Measurements from ENCODE around the gene CCNO.
A peak's percentile ranks its signal among the peaks of the same experiment; 100 is the strongest.

CCNO gene

GRCh38 chr5:55232985-55233928, at the start of gene CCNO:
CCNO (minus strand) TSS chr5:55233608; CDS start chr5:55233523, 85 bp downstream.
- Mint-ChIP-seq H3K9me3 (no peaks in the 10 kb centered on the region), H3K27me3 (peaks cover 88% of the 10 kb centered on the region), H3K27ac (peak within 1 kb of the TSS; percentile 37), H3K36me3 (ENCODE audit: low read depth) (no peaks in the 10 kb centered on the region), H3K4me3 (peak within 1 kb of the TSS; percentile 77), H3K4me1 (ENCODE audit: low read depth) (peaks cover 34% of the 10 kb centered on the region)
- DNase-seq = peak; percentile 74

- Mint-ChIP-seq H3K9me3 (no peaks in the 10 kb centered on the region), H3K27me3 (no peaks in the 10 kb centered on the region), H3K36me3 (ENCODE audit: low read depth) (peaks cover 84% of the 10 kb centered on the region), H3K4me1 (ENCODE audit: low read depth) (no peaks in the 10 kb centered on the region), H3K4me3 (no peak overlapping the region), H3K27ac (no peak overlapping the region)
- DNase-seq = no peak
Measured at GRCh38 chr5:55278778-55279177, 45.4 kb upstream of the CCNO start.

GRCh38 chr5:55276771-55277170, 43.4 kb upstream of the CCNO start:
- no peak for DNase-seq
- no peaks in the 10 kb centered on the region for H3K9me3 Mint-ChIP-seq
- H3K4me1 Mint-ChIP-seq (ENCODE audit: low read depth) = no peaks in the 10 kb centered on the region
- H3K27ac Mint-ChIP-seq = no peak overlapping the region
- H3K4me3 Mint-ChIP-seq = no peak overlapping the region
- H3K27me3 Mint-ChIP-seq = no peaks in the 10 kb centered on the region
- peaks cover 92% of the 10 kb centered on the region for H3K36me3 Mint-ChIP-seq (ENCODE audit: low read depth)

- Mint-ChIP-seq H3K27ac (no peak overlapping the region), H3K36me3 (ENCODE audit: low read depth) (peaks cover 74% of the 10 kb centered on the region), H3K9me3 (no peaks in the 10 kb centered on the region), H3K27me3 (no peaks in the 10 kb centered on the region), H3K4me3 (no peak overlapping the region), H3K4me1 (ENCODE audit: low read depth) (peaks cover 3% of the 10 kb centered on the region)
- no peak for DNase-seq
Measured at GRCh38 chr5:55258339-55258738, 24.9 kb upstream of the CCNO start.

GRCh38 chr5:55254802-55255201, 21.4 kb upstream of the CCNO start:
- H3K9me3 Mint-ChIP-seq = no peaks in the 10 kb centered on the region
- H3K27me3 Mint-ChIP-seq = no peaks in the 10 kb centered on the region
- H3K27ac Mint-ChIP-seq = no peak overlapping the region
- no peak for DNase-seq
- peaks cover 46% of the 10 kb centered on the region for H3K36me3 Mint-ChIP-seq (ENCODE audit: low read depth)
- H3K4me1 Mint-ChIP-seq (ENCODE audit: low read depth) = peaks cover 3% of the 10 kb centered on the region
- H3K4me3 Mint-ChIP-seq = no peak overlapping the region

GRCh38 chr5:55250064-55250463, 16.7 kb upstream of the CCNO start:
- H3K27me3 Mint-ChIP-seq = peaks cover 4% of the 10 kb centered on the region

GRCh38 chr5:55241746-55242145, 8.3 kb upstream of the CCNO start:
- H3K36me3 Mint-ChIP-seq (ENCODE audit: low read depth) = no peaks in the 10 kb centered on the region
- H3K4me3 Mint-ChIP-seq = no peak overlapping the region
- H3K27ac Mint-ChIP-seq = no peak overlapping the region
- DNase-seq = no peak
- H3K4me1 Mint-ChIP-seq (ENCODE audit: low read depth) = no peaks in the 10 kb centered on the region
- H3K27me3 Mint-ChIP-seq = peaks cover 32% of the 10 kb centered on the region
- no peaks in the 10 kb centered on the region for H3K9me3 Mint-ChIP-seq

More at GRCh38 chr5:55250064-55250463, 16.7 kb upstream of the CCNO start:
- Mint-ChIP-seq H3K4me1 (ENCODE audit: low read depth) (peaks cover under 1% of the 10 kb centered on the region), H3K36me3 (ENCODE audit: low read depth) (peaks cover 3% of the 10 kb centered on the region), H3K4me3 (no peak overlapping the region), H3K27ac (no peak overlapping the region), H3K9me3 (peaks cover 8% of the 10 kb centered on the region)
- no peak for DNase-seq

- no peak overlapping the region for H3K27ac Mint-ChIP-seq
- no peaks in the 10 kb centered on the region for H3K9me3 Mint-ChIP-seq
- peaks cover 62% of the 10 kb centered on the region for H3K27me3 Mint-ChIP-seq
- H3K4me1 Mint-ChIP-seq (ENCODE audit: low read depth) = peaks cover 15% of the 10 kb centered on the region
- no peak for DNase-seq
- no peaks in the 10 kb centered on the region for H3K36me3 Mint-ChIP-seq (ENCODE audit: low read depth)
- H3K4me3 Mint-ChIP-seq = no peak overlapping the region
Measured at GRCh38 chr5:55236800-55237199, 3.4 kb upstream of the CCNO start.

GRCh38 chr5:55234121-55234700, 803 bp upstream of the CCNO start:
- peaks cover 34% of the 10 kb centered on the region for H3K4me1 Mint-ChIP-seq (ENCODE audit: low read depth)
- peak overlapping the region; percentile 15 for H3K27ac Mint-ChIP-seq
- H3K4me3 Mint-ChIP-seq = peak overlapping the region; percentile 77
- no peak for DNase-seq
- peaks cover 82% of the 10 kb centered on the region for H3K27me3 Mint-ChIP-seq
- no peaks in the 10 kb centered on the region for H3K36me3 Mint-ChIP-seq (ENCODE audit: low read depth)
- H3K9me3 Mint-ChIP-seq = no peaks in the 10 kb centered on the region

GRCh38 chr5:55232271-55232984, 980 bp downstream of the CCNO start:
- H3K36me3 Mint-ChIP-seq (ENCODE audit: low read depth) = no peaks in the 10 kb centered on the region
- H3K27me3 Mint-ChIP-seq = peaks cover 91% of the 10 kb centered on the region
- peaks cover 40% of the 10 kb centered on the region for H3K4me1 Mint-ChIP-seq (ENCODE audit: low read depth)
- H3K9me3 Mint-ChIP-seq = no peaks in the 10 kb centered on the region
- peak overlapping the region; percentile 37 for H3K27ac Mint-ChIP-seq
- peak overlapping the region; percentile 71 for H3K4me3 Mint-ChIP-seq
- peak; percentile 60 for DNase-seq

GRCh38 chr5:55231919-55232270, 1.5 kb downstream of the CCNO start:
- H3K27ac Mint-ChIP-seq = peak overlapping the region; percentile 30
- peaks cover 41% of the 10 kb centered on the region for H3K4me1 Mint-ChIP-seq (ENCODE audit: low read depth)
- H3K9me3 Mint-ChIP-seq = no peaks in the 10 kb centered on the region
- DNase-seq = no peak
- peaks cover 89% of the 10 kb centered on the region for H3K27me3 Mint-ChIP-seq
- peak overlapping the region; percentile 71 for H3K4me3 Mint-ChIP-seq
- no peaks in the 10 kb centered on the region for H3K36me3 Mint-ChIP-seq (ENCODE audit: low read depth)

GRCh38 chr5:55231029-55231918, 2.1 kb downstream of the CCNO start:
- H3K4me1 Mint-ChIP-seq (ENCODE audit: low read depth) = peaks cover 42% of the 10 kb centered on the region
- H3K27me3 Mint-ChIP-seq = peaks cover 85% of the 10 kb centered on the region
- H3K36me3 Mint-ChIP-seq (ENCODE audit: low read depth) = no peaks in the 10 kb centered on the region
- H3K9me3 Mint-ChIP-seq = no peaks in the 10 kb centered on the region
- H3K27ac Mint-ChIP-seq = no peak overlapping the region
- peak; percentile 62 for DNase-seq
- peak overlapping the region; percentile 71 for H3K4me3 Mint-ChIP-seq

- no peak for DNase-seq
- Mint-ChIP-seq H3K27me3 (peaks cover 85% of the 10 kb centered on the region), H3K36me3 (ENCODE audit: low read depth) (no peaks in the 10 kb centered on the region), H3K27ac (no peak overlapping the region), H3K4me1 (ENCODE audit: low read depth) (peaks cover 45% of the 10 kb centered on the region), H3K4me3 (no peak overlapping the region), H3K9me3 (no peaks in the 10 kb centered on the region)
Measured at GRCh38 chr5:55230086-55230629, 3.2 kb downstream of the CCNO start.

All from activated T-cell treated with anti-CD3 and anti-CD28 coated beads, Interleukin-2, amount 50 U/mL, for 24 hours (primary cell).